GM19035 (cell line): ENCODE results near the gene HAO2.

Source experiments
- ATAC-seq: cut with Tn5 transposase; IDR thresholded peaks from one replicate; pipeline ENCODE4 v1.9.1; 2021; ENCODE audit not compliant: unreplicated experiment

Gene HAO2

GRCh38 chr1:119379117-119379516 lies 10.5 kb downstream of the HAO2 start:
- no peak for ATAC-seq

GRCh38 chr1:119380304-119380703 lies 11.7 kb downstream of the HAO2 start:
- no peak for ATAC-seq

- no peak for ATAC-seq
Observed at GRCh38 chr1:119380983-119381662, 12.5 kb downstream of the HAO2 start.

- no peak for ATAC-seq
Observed at GRCh38 chr1:119384591-119384990, 16.0 kb downstream of the HAO2 start.

- ATAC-seq, result no peak
Observed at GRCh38 chr1:119385650-119386049, 17.1 kb downstream of the HAO2 start.

GRCh38 chr1:119387858-119388257 lies 19.3 kb downstream of the HAO2 start:
- ATAC-seq, result no peak

- ATAC-seq, result no peak
Observed at GRCh38 chr1:119388450-119388849, 19.9 kb downstream of the HAO2 start.

- no peak for ATAC-seq
Observed at GRCh38 chr1:119390526-119390925, 21.9 kb downstream of the HAO2 start.

GRCh38 chr1:119391749-119392148 lies 23.2 kb downstream of the HAO2 start:
- no peak for ATAC-seq

- no peak for ATAC-seq
Observed at GRCh38 chr1:119394085-119394484, 25.5 kb downstream of the HAO2 start.

- no peak for ATAC-seq
Observed at GRCh38 chr1:119396982-119397381, 28.4 kb downstream of the HAO2 start.

GRCh38 chr1:119397986-119398385 lies 29.4 kb downstream of the HAO2 start:
- ATAC-seq, result no peak

- no peak for ATAC-seq
Observed at GRCh38 chr1:119404736-119405135, 36.2 kb downstream of the HAO2 start.

- no peak for ATAC-seq
Observed at GRCh38 chr1:119409731-119410130, 41.1 kb downstream of the HAO2 start.

GRCh38 chr1:119410961-119411360 lies 42.4 kb downstream of the HAO2 start:
- ATAC-seq, result no peak

- ATAC-seq, result no peak
Observed at GRCh38 chr1:119414950-119415349, 46.4 kb downstream of the HAO2 start, which contains the start of gene HSD3B2. Gene HSD3B2 (plus strand): TSS chr1:119415150. CDS start chr1:119415420, 270 bp downstream.

GRCh38 chr1:119416006-119416640 lies 47.5 kb downstream of the HAO2 start:
- ATAC-seq, result no peak

GRCh38 chr1:119419109-119419508 lies 50.5 kb downstream of the HAO2 start:
- no peak for ATAC-seq

- no peak for ATAC-seq
Observed at GRCh38 chr1:119420638-119421037, 52.1 kb downstream of the HAO2 start.

- ATAC-seq, result no peak
Observed at GRCh38 chr1:119422631-119423030, 54.0 kb downstream of the HAO2 start.

- no peak for ATAC-seq
Observed at GRCh38 chr1:119428991-119429390, 60.4 kb downstream of the HAO2 start.

GRCh38 chr1:119429687-119430086 lies 61.1 kb downstream of the HAO2 start:
- ATAC-seq, result no peak

- ATAC-seq, result no peak
Observed at GRCh38 chr1:119430486-119430885, 61.9 kb downstream of the HAO2 start.
